ENCODE data around the gene DOCK3.

GRCh38 chr3:50637011-50637410 lies 37.7 kb upstream of the DOCK3 start:
- TF ChIP-seq CTCF (conservative IDR thresholded peaks at IDR 0.05 in 1 of 2, IDR thresholded peaks at IDR 0.05 in 1 of 2; ENCODE audit: extremely low read depth in 1 of 2, insufficient read depth in 1 of 2, low read depth in 1 of 2, low read length in 2 of 2) (no peak), EZH2 (IDR thresholded peaks at IDR 0.05; ENCODE audit: borderline replicate concordance, low read length) (no peak)

Measured in mammary epithelial cell (primary cell).